GM21381 (cell line): ENCODE data around the gene CDK3.
"Not testable (repeated sequence)": the region's sequence is repeated elsewhere in the genome, so short reads cannot be mapped to it uniquely, and the experiment has no call there.

Experiments
- ATAC-seq: cut with Tn5 transposase; IDR thresholded peaks from one replicate; pipeline ENCODE4 v1.9.1; 2021; ENCODE audit warnings: mild to moderate bottlenecking, moderate library complexity; ENCODE audit not compliant: unreplicated experiment

Gene CDK3

GRCh38 chr17:76036497-76037261, 36.0 kb downstream of the CDK3 start:
- ATAC-seq = no peak

- ATAC-seq = no peak
Measured at GRCh38 chr17:76038050-76038449, 37.4 kb downstream of the CDK3 start.

- no peak for ATAC-seq
Measured at GRCh38 chr17:76039121-76039520, 38.5 kb downstream of the CDK3 start.

GRCh38 chr17:76040376-76040775, 39.7 kb downstream of the CDK3 start:
- no peak for ATAC-seq

GRCh38 chr17:76042868-76043267, 42.2 kb downstream of the CDK3 start:
- not testable (repeated sequence) for ATAC-seq

GRCh38 chr17:76044475-76045007, 43.9 kb downstream of the CDK3 start:
- not testable (repeated sequence) for ATAC-seq

GRCh38 chr17:76046064-76046463, 45.4 kb downstream of the CDK3 start:
- no peak for ATAC-seq

GRCh38 chr17:76048025-76048605, 47.5 kb downstream of the CDK3 start:
- ATAC-seq = no peak

- no peak for ATAC-seq
Measured at GRCh38 chr17:76048711-76049110, 48.1 kb downstream of the CDK3 start.

GRCh38 chr17:76049239-76049638, 48.6 kb downstream of the CDK3 start:
- ATAC-seq = no peak

- no peak for ATAC-seq
Measured at GRCh38 chr17:76049836-76050537, 49.3 kb downstream of the CDK3 start.

GRCh38 chr17:76050538-76051467, 50.1 kb downstream of the CDK3 start:
- no peak for ATAC-seq

- no peak for ATAC-seq
Measured at GRCh38 chr17:76051561-76051960, 50.9 kb downstream of the CDK3 start.

- no peak for ATAC-seq
Measured at GRCh38 chr17:76053246-76054111, 52.8 kb downstream of the CDK3 start.

- no peak for ATAC-seq
Measured at GRCh38 chr17:76054112-76054476, 53.4 kb downstream of the CDK3 start.
